ENCODE results near the gene TTC7B. TPM values are rescaled to one million over a fixed set of nuclear protein-coding genes. Genes with fewer than 3 reads are reported as not detected.

The TTC7B gene
- total RNA-seq, 1 experiment from 2014 or later, result under 0.01 TPM

DNA sequence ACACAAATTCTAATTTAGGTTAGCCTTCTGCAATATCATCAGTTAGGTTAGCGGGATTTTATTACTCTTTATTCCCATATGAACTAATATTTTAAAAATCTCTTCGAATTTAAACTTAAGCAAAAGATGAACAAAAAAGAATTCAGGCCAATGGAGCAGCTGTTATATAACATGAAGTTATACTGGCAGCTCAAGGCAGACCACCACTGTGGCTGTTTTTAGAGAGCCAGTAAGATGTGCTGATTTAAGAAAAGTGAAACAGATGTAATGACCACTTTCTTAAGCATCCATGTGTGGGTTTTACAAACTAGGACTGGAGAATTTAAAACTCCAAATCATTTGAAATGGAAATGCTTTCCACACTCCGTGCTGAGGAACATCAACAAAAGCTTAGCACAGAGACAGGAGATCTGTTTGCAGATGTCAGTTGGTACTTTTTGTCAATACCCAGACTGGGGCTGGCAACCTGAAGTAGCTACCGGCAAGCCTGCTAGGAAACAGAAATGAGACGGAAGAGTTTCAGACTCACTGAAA lies 164.9 kb downstream of the TTC7B start:
- H3K79me2 ChIP-seq (ENCODE audit: low read length), result no peaks in the 10 kb centered on the region
- no peak for DNase-seq
- H2AFZ ChIP-seq (ENCODE audit: low read length), result no peak overlapping the region
- H3K4me2 ChIP-seq (ENCODE audit: low read depth, low read length, poor library complexity, severe bottlenecking), result no peak overlapping the region
- H3K27me3 ChIP-seq (ENCODE audit: low read length), result no peaks in the 10 kb centered on the region
- no peak overlapping the region for H3K9ac ChIP-seq (ENCODE audit: low read length)
- H3K9me3 ChIP-seq (ENCODE audit: low read length), result no peaks in the 10 kb centered on the region
- no peak overlapping the region for H3K27ac ChIP-seq (ENCODE audit: low read length)
- H3K4me3 ChIP-seq (ENCODE audit: low read length), result no peak overlapping the region
- H3K4me1 ChIP-seq (ENCODE audit: low read length), result peaks cover 7% of the 10 kb centered on the region
- no peaks in the 10 kb centered on the region for H3K36me3 ChIP-seq (ENCODE audit: insufficient read depth, low read length)
- H4K20me1 ChIP-seq (ENCODE audit: insufficient read depth, low read depth, low read length), result no peaks in the 10 kb centered on the region
- no peaks in the 10 kb centered on the region for H3K9me2 ChIP-seq (replicated peaks; ENCODE audit: insufficient read depth, low read length)

DNA sequence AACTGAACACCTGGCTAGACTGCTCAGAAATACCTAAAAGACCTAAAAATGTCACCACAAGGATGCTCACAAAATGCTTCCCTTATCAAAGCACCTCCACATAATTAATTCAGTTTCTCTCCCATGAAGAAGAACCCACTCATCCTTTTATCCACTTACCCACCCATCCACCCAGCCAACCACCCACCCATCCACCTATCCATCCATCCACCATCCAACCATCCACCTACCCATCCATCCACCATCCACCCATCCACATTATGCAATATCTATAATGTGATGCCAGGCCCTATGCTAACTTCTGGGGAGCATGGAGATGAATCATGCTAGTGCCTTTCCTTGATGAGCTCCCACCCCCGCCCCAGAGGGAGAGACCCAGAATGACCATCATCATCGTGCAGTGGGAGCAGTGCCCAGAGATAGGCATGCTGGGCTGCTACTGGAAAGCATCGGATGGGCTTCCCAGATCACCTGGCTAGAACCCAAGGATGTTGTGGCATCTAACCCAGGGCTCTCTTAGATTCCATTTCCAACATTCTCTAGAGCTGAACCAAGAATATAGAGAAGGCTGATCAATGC lies 166.6 kb downstream of the TTC7B start:
- no peak overlapping the region for H3K9ac ChIP-seq (ENCODE audit: low read length)
- no peaks in the 10 kb centered on the region for H3K9me3 ChIP-seq (ENCODE audit: low read length)
- H3K4me2 ChIP-seq (ENCODE audit: low read depth, low read length, poor library complexity, severe bottlenecking), result no peak overlapping the region
- peaks cover 7% of the 10 kb centered on the region for H3K4me1 ChIP-seq (ENCODE audit: low read length)
- no peak overlapping the region for H2AFZ ChIP-seq (ENCODE audit: low read length)
- no peak overlapping the region for H3K27ac ChIP-seq (ENCODE audit: low read length)
- H3K4me3 ChIP-seq (ENCODE audit: low read length), result no peak overlapping the region
- no peaks in the 10 kb centered on the region for H3K36me3 ChIP-seq (ENCODE audit: insufficient read depth, low read length)
- DNase-seq, result no peak
- H3K27me3 ChIP-seq (ENCODE audit: low read length), result no peaks in the 10 kb centered on the region
- H3K9me2 ChIP-seq (replicated peaks; ENCODE audit: insufficient read depth, low read length), result no peaks in the 10 kb centered on the region
- no peaks in the 10 kb centered on the region for H3K79me2 ChIP-seq (ENCODE audit: low read length)
- no peaks in the 10 kb centered on the region for H4K20me1 ChIP-seq (ENCODE audit: insufficient read depth, low read depth, low read length)

DNA sequence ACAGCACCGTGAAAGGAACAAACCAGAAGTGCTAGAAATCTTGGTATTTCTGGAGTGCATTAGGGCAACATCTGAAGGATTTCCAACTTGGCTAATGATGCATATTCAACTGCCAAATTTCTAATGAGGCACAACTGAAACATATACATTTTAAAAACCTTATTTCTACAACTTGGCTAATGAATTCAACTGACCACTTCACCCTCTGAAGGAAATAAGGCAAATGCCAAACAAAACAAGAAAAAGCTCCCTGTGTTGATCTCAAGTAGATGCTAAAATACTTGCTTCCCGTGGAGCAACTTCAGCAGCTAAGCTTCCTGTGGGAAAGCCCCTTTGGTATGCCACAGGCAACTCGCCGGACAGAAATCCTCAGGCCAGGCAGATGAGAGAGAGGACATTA lies 167.1 kb downstream of the TTC7B start:
- H3K4me1 ChIP-seq (ENCODE audit: low read length), result peaks cover 7% of the 10 kb centered on the region
- H2AFZ ChIP-seq (ENCODE audit: low read length), result no peak overlapping the region
- H3K27me3 ChIP-seq (ENCODE audit: low read length), result no peaks in the 10 kb centered on the region
- no peak overlapping the region for H3K4me3 ChIP-seq (ENCODE audit: low read length)
- H4K20me1 ChIP-seq (ENCODE audit: insufficient read depth, low read depth, low read length), result no peaks in the 10 kb centered on the region
- no peaks in the 10 kb centered on the region for H3K36me3 ChIP-seq (ENCODE audit: insufficient read depth, low read length)
- H3K27ac ChIP-seq (ENCODE audit: low read length), result no peak overlapping the region
- no peak overlapping the region for H3K4me2 ChIP-seq (ENCODE audit: low read depth, low read length, poor library complexity, severe bottlenecking)
- no peaks in the 10 kb centered on the region for H3K9me2 ChIP-seq (replicated peaks; ENCODE audit: insufficient read depth, low read length)
- no peak for DNase-seq
- H3K9me3 ChIP-seq (ENCODE audit: low read length), result no peaks in the 10 kb centered on the region
- H3K79me2 ChIP-seq (ENCODE audit: low read length), result no peaks in the 10 kb centered on the region
- no peak overlapping the region for H3K9ac ChIP-seq (ENCODE audit: low read length)

DNA sequence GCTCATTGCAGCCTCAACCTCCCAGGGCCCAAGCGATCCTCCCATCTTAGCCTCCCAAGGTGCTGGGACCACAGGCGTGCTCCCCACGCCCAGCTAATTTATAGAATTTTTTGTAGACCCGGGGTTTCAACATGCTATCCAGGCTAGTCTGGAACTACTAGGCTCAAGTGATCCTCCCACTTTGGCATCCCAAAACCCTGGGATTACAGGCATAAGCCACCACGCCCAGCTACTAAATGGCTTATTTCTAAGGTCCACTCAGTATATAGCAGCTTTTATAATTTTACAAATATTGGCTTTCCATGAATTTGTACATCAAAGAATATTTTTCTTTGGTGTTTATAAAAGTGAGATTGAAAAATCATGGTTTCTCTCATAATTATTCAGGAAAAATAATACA lies 167.8 kb downstream of the TTC7B start:
- no peak overlapping the region for H3K9ac ChIP-seq (ENCODE audit: low read length)
- no peak overlapping the region for H2AFZ ChIP-seq (ENCODE audit: low read length)
- no peak overlapping the region for H3K27ac ChIP-seq (ENCODE audit: low read length)
- no peak overlapping the region for H3K4me2 ChIP-seq (ENCODE audit: low read depth, low read length, poor library complexity, severe bottlenecking)
- no peaks in the 10 kb centered on the region for H3K9me2 ChIP-seq (replicated peaks; ENCODE audit: insufficient read depth, low read length)
- H3K4me3 ChIP-seq (ENCODE audit: low read length), result no peak overlapping the region
- no peaks in the 10 kb centered on the region for H3K79me2 ChIP-seq (ENCODE audit: low read length)
- H3K9me3 ChIP-seq (ENCODE audit: low read length), result no peaks in the 10 kb centered on the region
- H3K27me3 ChIP-seq (ENCODE audit: low read length), result no peaks in the 10 kb centered on the region
- peaks cover 7% of the 10 kb centered on the region for H3K4me1 ChIP-seq (ENCODE audit: low read length)
- DNase-seq, result no peak
- no peaks in the 10 kb centered on the region for H4K20me1 ChIP-seq (ENCODE audit: insufficient read depth, low read depth, low read length)
- H3K36me3 ChIP-seq (ENCODE audit: insufficient read depth, low read length), result no peaks in the 10 kb centered on the region

DNA sequence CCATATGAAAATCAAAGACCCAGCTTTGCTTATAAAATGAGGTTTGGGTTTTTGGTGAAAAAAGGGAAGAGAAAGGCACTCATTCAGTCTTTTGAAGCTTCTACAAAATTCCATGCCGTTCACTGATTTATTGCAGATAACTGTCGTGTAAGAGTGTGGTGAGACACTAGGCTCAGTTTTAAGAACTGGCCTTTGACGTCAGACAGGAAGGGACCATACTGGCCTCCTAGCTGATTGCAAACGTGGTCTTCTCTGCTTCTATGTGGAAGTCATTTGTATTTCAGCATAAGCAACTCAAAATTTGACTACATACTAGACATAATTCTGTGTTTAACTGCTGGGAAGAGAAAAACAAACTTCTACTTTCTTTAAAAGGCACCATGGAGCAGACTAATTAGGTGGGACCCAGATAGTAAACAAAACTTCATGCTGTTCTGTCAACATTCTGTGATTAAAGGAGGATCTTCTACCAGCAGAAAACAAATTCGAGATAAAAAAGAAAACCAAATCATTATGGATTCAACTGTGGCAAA lies 168.7 kb downstream of the TTC7B start:
- Histone ChIP-seq H3K9me2 (replicated peaks; ENCODE audit: insufficient read depth, low read length) (no peaks in the 10 kb centered on the region), H3K9ac (ENCODE audit: low read length) (no peak overlapping the region), H3K36me3 (ENCODE audit: insufficient read depth, low read length) (no peaks in the 10 kb centered on the region), H3K4me2 (ENCODE audit: low read depth, low read length, poor library complexity, severe bottlenecking) (no peak overlapping the region), H2AFZ (ENCODE audit: low read length) (no peak overlapping the region), H4K20me1 (ENCODE audit: insufficient read depth, low read depth, low read length) (no peaks in the 10 kb centered on the region), H3K79me2 (ENCODE audit: low read length) (no peaks in the 10 kb centered on the region), H3K4me1 (ENCODE audit: low read length) (peaks cover 7% of the 10 kb centered on the region), H3K9me3 (ENCODE audit: low read length) (no peaks in the 10 kb centered on the region), H3K27me3 (ENCODE audit: low read length) (no peaks in the 10 kb centered on the region), H3K27ac (ENCODE audit: low read length) (no peak overlapping the region), H3K4me3 (ENCODE audit: low read length) (no peak overlapping the region)
- no peak for DNase-seq

DNA sequence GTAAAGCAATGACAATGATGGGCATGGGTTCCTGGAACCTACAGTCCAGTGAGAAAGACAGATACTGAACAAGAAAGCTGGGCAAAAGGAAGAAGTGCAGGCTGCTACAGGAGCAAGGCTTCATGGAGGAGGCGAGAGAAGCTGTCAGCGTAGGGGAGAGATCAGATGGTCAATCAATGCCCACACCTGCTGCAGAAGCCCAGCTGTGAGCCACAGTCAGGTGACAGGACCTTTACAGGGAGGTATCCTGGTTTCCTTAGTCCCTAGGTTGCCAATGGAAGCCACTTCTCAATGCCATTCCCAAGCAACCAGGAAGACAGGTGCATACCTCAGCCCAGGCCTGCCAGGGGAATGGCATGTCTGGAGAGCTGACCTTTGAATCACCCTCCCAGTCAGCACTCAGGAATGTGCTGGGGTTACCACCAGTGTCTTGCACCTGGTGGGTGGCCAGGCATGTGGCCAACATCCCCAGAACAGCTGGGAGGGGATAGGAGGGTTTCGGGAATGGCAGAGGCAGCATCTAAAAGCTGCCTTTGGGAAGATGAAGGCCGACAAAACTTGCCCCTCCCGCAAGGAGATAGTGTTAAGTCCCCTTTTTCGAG lies 170.3 kb downstream of the TTC7B start:
- Histone ChIP-seq H3K36me3 (ENCODE audit: insufficient read depth, low read length) (no peaks in the 10 kb centered on the region), H3K4me1 (ENCODE audit: low read length) (peaks cover 7% of the 10 kb centered on the region), H3K27me3 (ENCODE audit: low read length) (no peaks in the 10 kb centered on the region), H3K9me2 (replicated peaks; ENCODE audit: insufficient read depth, low read length) (no peaks in the 10 kb centered on the region), H3K4me3 (ENCODE audit: low read length) (no peak overlapping the region), H3K4me2 (ENCODE audit: low read depth, low read length, poor library complexity, severe bottlenecking) (no peak overlapping the region), H3K27ac (ENCODE audit: low read length) (no peak overlapping the region), H3K9ac (ENCODE audit: low read length) (no peak overlapping the region), H4K20me1 (ENCODE audit: insufficient read depth, low read depth, low read length) (no peaks in the 10 kb centered on the region), H2AFZ (ENCODE audit: low read length) (no peak overlapping the region), H3K79me2 (ENCODE audit: low read length) (no peaks in the 10 kb centered on the region), H3K9me3 (ENCODE audit: low read length) (no peaks in the 10 kb centered on the region)
- DNase-seq, result no peak

DNA sequence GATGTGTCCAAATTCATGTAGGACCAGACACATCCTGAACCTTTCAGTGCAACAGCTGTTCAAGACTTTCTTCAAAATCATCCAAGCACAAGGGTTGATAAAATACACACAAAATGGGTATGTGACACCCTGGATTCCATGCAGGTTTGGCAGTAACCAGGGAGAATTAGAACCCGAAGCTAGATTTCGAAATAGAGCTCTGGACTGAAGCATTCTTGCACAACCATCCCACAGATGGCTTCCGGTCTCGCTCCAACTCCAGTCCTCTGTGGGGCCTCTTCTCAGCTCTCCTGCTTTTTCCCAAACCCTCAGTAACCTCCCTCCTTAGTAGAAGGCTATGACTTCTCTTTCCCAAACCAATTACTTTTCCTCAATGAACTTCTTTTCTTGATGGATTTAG lies 171.3 kb downstream of the TTC7B start:
- no peak overlapping the region for H3K4me3 ChIP-seq (ENCODE audit: low read length)
- H3K27ac ChIP-seq (ENCODE audit: low read length), result no peak overlapping the region
- H3K36me3 ChIP-seq (ENCODE audit: insufficient read depth, low read length), result no peaks in the 10 kb centered on the region
- H3K4me1 ChIP-seq (ENCODE audit: low read length), result peaks cover 7% of the 10 kb centered on the region
- no peaks in the 10 kb centered on the region for H3K9me2 ChIP-seq (replicated peaks; ENCODE audit: insufficient read depth, low read length)
- no peak for DNase-seq
- H3K4me2 ChIP-seq (ENCODE audit: low read depth, low read length, poor library complexity, severe bottlenecking), result no peak overlapping the region
- H3K9ac ChIP-seq (ENCODE audit: low read length), result no peak overlapping the region
- no peaks in the 10 kb centered on the region for H3K79me2 ChIP-seq (ENCODE audit: low read length)
- no peaks in the 10 kb centered on the region for H3K9me3 ChIP-seq (ENCODE audit: low read length)
- no peak overlapping the region for H2AFZ ChIP-seq (ENCODE audit: low read length)
- H4K20me1 ChIP-seq (ENCODE audit: insufficient read depth, low read depth, low read length), result no peaks in the 10 kb centered on the region
- no peaks in the 10 kb centered on the region for H3K27me3 ChIP-seq (ENCODE audit: low read length)

DNA sequence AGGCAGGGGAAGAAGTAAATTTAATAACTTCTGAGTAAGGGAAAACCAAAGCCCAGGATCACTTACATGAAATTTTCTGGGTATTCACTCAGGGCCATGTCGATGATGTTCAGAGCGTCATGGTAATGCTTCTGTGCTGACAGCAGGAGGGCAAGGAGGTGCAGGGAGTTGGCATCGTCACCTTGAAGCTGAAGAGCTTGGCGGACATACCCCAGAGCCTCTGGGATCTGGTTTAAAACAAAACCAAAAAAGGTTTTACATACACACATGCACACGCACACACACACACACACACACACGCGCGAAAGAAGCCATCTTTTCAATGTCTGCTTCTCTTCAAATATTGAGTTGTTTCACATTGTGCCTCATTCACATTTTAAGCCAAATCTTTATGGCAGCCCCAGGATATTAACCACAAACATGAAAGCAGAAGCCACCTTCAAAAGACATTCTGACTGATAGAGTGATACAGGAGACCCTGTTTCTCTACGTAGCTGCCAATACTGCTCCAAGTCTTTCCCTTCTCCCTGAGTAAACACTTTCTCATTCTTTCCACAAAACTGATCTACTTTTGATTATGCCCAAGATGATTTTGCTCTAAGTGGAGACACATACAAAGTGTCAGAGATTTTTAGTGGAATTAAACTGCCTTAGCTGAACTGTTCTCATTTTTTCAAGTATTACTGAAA lies 172.1 kb downstream of the TTC7B start:
- Histone ChIP-seq H3K9me3 (ENCODE audit: low read length) (no peaks in the 10 kb centered on the region), H2AFZ (ENCODE audit: low read length) (no peak overlapping the region), H3K4me2 (ENCODE audit: low read depth, low read length, poor library complexity, severe bottlenecking) (no peak overlapping the region), H3K27me3 (ENCODE audit: low read length) (no peaks in the 10 kb centered on the region), H3K4me1 (ENCODE audit: low read length) (peaks cover 7% of the 10 kb centered on the region), H3K79me2 (ENCODE audit: low read length) (no peaks in the 10 kb centered on the region), H3K9ac (ENCODE audit: low read length) (no peak overlapping the region), H3K4me3 (ENCODE audit: low read length) (no peak overlapping the region), H4K20me1 (ENCODE audit: insufficient read depth, low read depth, low read length) (no peaks in the 10 kb centered on the region), H3K27ac (ENCODE audit: low read length) (no peak overlapping the region), H3K9me2 (replicated peaks; ENCODE audit: insufficient read depth, low read length) (no peaks in the 10 kb centered on the region), H3K36me3 (ENCODE audit: insufficient read depth, low read length) (no peaks in the 10 kb centered on the region)
- no peak for DNase-seq
